GM19240 (cell line): ENCODE results near the gene SLC35F1.
"Not testable (repeated sequence)": the region's sequence is repeated elsewhere in the genome, so short reads cannot be mapped to it uniquely, and the experiment has no call there.

Experiments
- DNase-seq: peaks from one replicate; pipeline ENCODE4 v3.0.0; 2011; ENCODE audit warnings: low spot score; ENCODE audit not compliant: insufficient read length

The SLC35F1 gene

GRCh38 chr6:117924690-117925089 is 17.6 kb downstream of the SLC35F1 start:
- DNase-seq = no peak

- DNase-seq = no peak
Measured at GRCh38 chr6:117927866-117928265, 20.8 kb downstream of the SLC35F1 start.

GRCh38 chr6:117928833-117929232 is 21.8 kb downstream of the SLC35F1 start:
- DNase-seq = no peak

- no peak for DNase-seq
Measured at GRCh38 chr6:117929501-117929900, 22.4 kb downstream of the SLC35F1 start.

GRCh38 chr6:117930645-117931044 is 23.6 kb downstream of the SLC35F1 start:
- DNase-seq = no peak

GRCh38 chr6:117932001-117932400 is 24.9 kb downstream of the SLC35F1 start:
- DNase-seq = no peak

GRCh38 chr6:117932676-117933075 is 25.6 kb downstream of the SLC35F1 start:
- no peak for DNase-seq

- no peak for DNase-seq
Measured at GRCh38 chr6:117933471-117933870, 26.4 kb downstream of the SLC35F1 start.

GRCh38 chr6:117938311-117938995 is 31.4 kb downstream of the SLC35F1 start:
- DNase-seq = no peak

- no peak for DNase-seq
Measured at GRCh38 chr6:117947234-117947633, 40.2 kb downstream of the SLC35F1 start.

- DNase-seq = no peak
Measured at GRCh38 chr6:117951783-117952182, 44.7 kb downstream of the SLC35F1 start.

GRCh38 chr6:117955684-117956256 is 48.7 kb downstream of the SLC35F1 start:
- no peak for DNase-seq

- DNase-seq = no peak
Measured at GRCh38 chr6:117956386-117956785, 49.3 kb downstream of the SLC35F1 start.

- no peak for DNase-seq
Measured at GRCh38 chr6:117958536-117958935, 51.5 kb downstream of the SLC35F1 start.

GRCh38 chr6:117960877-117961276 is 53.8 kb downstream of the SLC35F1 start:
- DNase-seq = no peak

GRCh38 chr6:117961301-117961700 is 54.2 kb downstream of the SLC35F1 start:
- DNase-seq = no peak

GRCh38 chr6:117965763-117966162 is 58.7 kb downstream of the SLC35F1 start:
- not testable (repeated sequence) for DNase-seq

- DNase-seq = no peak
Measured at GRCh38 chr6:117971637-117972036, 64.6 kb downstream of the SLC35F1 start.

- DNase-seq = no peak
Measured at GRCh38 chr6:117974914-117975627, 68.0 kb downstream of the SLC35F1 start.

GRCh38 chr6:117976030-117976651 is 69.1 kb downstream of the SLC35F1 start:
- peak; percentile 4 for DNase-seq

- DNase-seq = no peak
Measured at GRCh38 chr6:117985916-117986315, 78.9 kb downstream of the SLC35F1 start.

- no peak for DNase-seq
Measured at GRCh38 chr6:117986396-117986795, 79.3 kb downstream of the SLC35F1 start.
